ENCODE data around the gene TMCC3. TPM values are rescaled to one million over a fixed set of nuclear protein-coding genes. Genes with fewer than 3 reads are reported as not detected.

The TMCC3 gene
- total RNA-seq, 1 donor from 2014 or later = 0.65 TPM

GRCh38 chr12:94684416-94685142, 34.2 kb upstream of the TMCC3 start:
- no peak for TF ChIP-seq CTCF (IDR thresholded peaks at IDR 0.05)
- H3K4me3 Mint-ChIP-seq (ENCODE audit: unreplicated experiment) = no peak overlapping the region
- peaks cover 2% of the 10 kb centered on the region for H3K27me3 Mint-ChIP-seq (ENCODE audit: low read depth)
- no peaks in the 10 kb centered on the region for H3K4me1 Mint-ChIP-seq (ENCODE audit: low read depth)
- H3K36me3 Mint-ChIP-seq (ENCODE audit: low read depth) = no peaks in the 10 kb centered on the region
- no peaks in the 10 kb centered on the region for H3K9me3 Mint-ChIP-seq (ENCODE audit: low read depth)
- no peak for DNase-seq (ENCODE audit: low spot score)
- no peak overlapping the region for H3K27ac Mint-ChIP-seq (ENCODE audit: unreplicated experiment)

GRCh38 chr12:94679554-94680195, 29.3 kb upstream of the TMCC3 start:
- no peaks in the 10 kb centered on the region for H3K4me1 Mint-ChIP-seq (ENCODE audit: low read depth)
- H3K36me3 Mint-ChIP-seq (ENCODE audit: low read depth) = no peaks in the 10 kb centered on the region
- H3K27me3 Mint-ChIP-seq (ENCODE audit: low read depth) = peaks cover 5% of the 10 kb centered on the region
- no peak overlapping the region for H3K27ac Mint-ChIP-seq (ENCODE audit: unreplicated experiment)
- no peak overlapping the region for H3K4me3 Mint-ChIP-seq (ENCODE audit: unreplicated experiment)
- TF ChIP-seq CTCF (IDR thresholded peaks at IDR 0.05) = no peak
- H3K9me3 Mint-ChIP-seq (ENCODE audit: low read depth) = no peaks in the 10 kb centered on the region
- no peak for DNase-seq (ENCODE audit: low spot score)

GRCh38 chr12:94678849-94679248, 28.5 kb upstream of the TMCC3 start:
- peaks cover 6% of the 10 kb centered on the region for H3K27me3 Mint-ChIP-seq (ENCODE audit: low read depth)
- H3K4me3 Mint-ChIP-seq (ENCODE audit: unreplicated experiment) = no peak overlapping the region
- DNase-seq (ENCODE audit: low spot score) = no peak
- no peak for TF ChIP-seq CTCF (IDR thresholded peaks at IDR 0.05)
- H3K4me1 Mint-ChIP-seq (ENCODE audit: low read depth) = no peaks in the 10 kb centered on the region
- H3K27ac Mint-ChIP-seq (ENCODE audit: unreplicated experiment) = no peak overlapping the region
- no peaks in the 10 kb centered on the region for H3K36me3 Mint-ChIP-seq (ENCODE audit: low read depth)
- no peaks in the 10 kb centered on the region for H3K9me3 Mint-ChIP-seq (ENCODE audit: low read depth)

- DNase-seq (ENCODE audit: low spot score) = no peak
- Mint-ChIP-seq H3K4me1 (ENCODE audit: low read depth) (no peaks in the 10 kb centered on the region), H3K27ac (ENCODE audit: unreplicated experiment) (no peak overlapping the region), H3K4me3 (ENCODE audit: unreplicated experiment) (no peak overlapping the region), H3K36me3 (ENCODE audit: low read depth) (no peaks in the 10 kb centered on the region), H3K27me3 (ENCODE audit: low read depth) (peaks cover 6% of the 10 kb centered on the region), H3K9me3 (ENCODE audit: low read depth) (no peaks in the 10 kb centered on the region)
- TF ChIP-seq CTCF (IDR thresholded peaks at IDR 0.05) = no peak
Measured at GRCh38 chr12:94678379-94678778, 28.0 kb upstream of the TMCC3 start.

GRCh38 chr12:94677778-94678177, 27.4 kb upstream of the TMCC3 start:
- Mint-ChIP-seq H3K27me3 (ENCODE audit: low read depth) (peaks cover 6% of the 10 kb centered on the region), H3K27ac (ENCODE audit: unreplicated experiment) (no peak overlapping the region), H3K36me3 (ENCODE audit: low read depth) (no peaks in the 10 kb centered on the region), H3K4me1 (ENCODE audit: low read depth) (no peaks in the 10 kb centered on the region), H3K4me3 (ENCODE audit: unreplicated experiment) (no peak overlapping the region), H3K9me3 (ENCODE audit: low read depth) (no peaks in the 10 kb centered on the region)
- no peak for TF ChIP-seq CTCF (IDR thresholded peaks at IDR 0.05)
- DNase-seq (ENCODE audit: low spot score) = no peak
